T-helper 17 cell (primary cell): ENCODE measurements around the gene TXNDC17. TPM values are rescaled to one million over a fixed set of nuclear protein-coding genes. Genes with fewer than 3 reads are reported as not detected.
"Not testable (repeated sequence)": the region's sequence is repeated elsewhere in the genome, so short reads cannot be mapped to it uniquely, and the experiment has no call there.

Experiments
- ATAC-seq: fragments of 150-1000 bp; cut with Tn5 transposase; 2 replicates; pipeline ENCODE4 v1.10.0; 2021; ENCODE audit warnings: mild to moderate bottlenecking, moderate library complexity
- DNase-seq, 3 donors: peaks; one replicate each; pipeline versions ENCODE4 v3.0.0 to v3.0.0-alpha.2; 2020 to 2021
- H3K9me3 ChIP-seq: one replicate; pipeline ENCODE4 v1.7.0; 2013; ENCODE audit warnings: low read length, mild to moderate bottlenecking; ENCODE audit not compliant: control insufficient read depth, poor library complexity, severe bottlenecking
- H3K27ac Mint-ChIP-seq: one replicate; pipeline ENCODE4 v1.8.0; 2022; ENCODE audit warnings: mild to moderate bottlenecking, moderate library complexity, mixed read lengths
- H3K27me3 Mint-ChIP-seq: one replicate; pipeline ENCODE4 v1.8.0; 2022; ENCODE audit warnings: mixed read lengths
- H3K36me3 Mint-ChIP-seq: one replicate; pipeline ENCODE4 v1.8.0; 2022; ENCODE audit warnings: low read depth, mixed read lengths
- H3K4me1 Mint-ChIP-seq: one replicate; pipeline ENCODE4 v1.8.0; 2022; ENCODE audit warnings: mild to moderate bottlenecking, mixed read lengths
- H3K4me3 Mint-ChIP-seq: one replicate; pipeline ENCODE4 v1.8.0; 2022; ENCODE audit warnings: mild to moderate bottlenecking, moderate library complexity, mixed read lengths
- total RNA-seq, 4 donors: library from RNA in 2 of 4; stranded (reverse) in 2 of 4; gene quantifications; one replicate each; pipeline ENCODE4 v1.2.3 and lab custom pipeline; 2022 to 2026

TXNDC17 gene
- total RNA-seq, 2 donors from 2014 or later, result 10.8 to 16.9 TPM

DNA sequence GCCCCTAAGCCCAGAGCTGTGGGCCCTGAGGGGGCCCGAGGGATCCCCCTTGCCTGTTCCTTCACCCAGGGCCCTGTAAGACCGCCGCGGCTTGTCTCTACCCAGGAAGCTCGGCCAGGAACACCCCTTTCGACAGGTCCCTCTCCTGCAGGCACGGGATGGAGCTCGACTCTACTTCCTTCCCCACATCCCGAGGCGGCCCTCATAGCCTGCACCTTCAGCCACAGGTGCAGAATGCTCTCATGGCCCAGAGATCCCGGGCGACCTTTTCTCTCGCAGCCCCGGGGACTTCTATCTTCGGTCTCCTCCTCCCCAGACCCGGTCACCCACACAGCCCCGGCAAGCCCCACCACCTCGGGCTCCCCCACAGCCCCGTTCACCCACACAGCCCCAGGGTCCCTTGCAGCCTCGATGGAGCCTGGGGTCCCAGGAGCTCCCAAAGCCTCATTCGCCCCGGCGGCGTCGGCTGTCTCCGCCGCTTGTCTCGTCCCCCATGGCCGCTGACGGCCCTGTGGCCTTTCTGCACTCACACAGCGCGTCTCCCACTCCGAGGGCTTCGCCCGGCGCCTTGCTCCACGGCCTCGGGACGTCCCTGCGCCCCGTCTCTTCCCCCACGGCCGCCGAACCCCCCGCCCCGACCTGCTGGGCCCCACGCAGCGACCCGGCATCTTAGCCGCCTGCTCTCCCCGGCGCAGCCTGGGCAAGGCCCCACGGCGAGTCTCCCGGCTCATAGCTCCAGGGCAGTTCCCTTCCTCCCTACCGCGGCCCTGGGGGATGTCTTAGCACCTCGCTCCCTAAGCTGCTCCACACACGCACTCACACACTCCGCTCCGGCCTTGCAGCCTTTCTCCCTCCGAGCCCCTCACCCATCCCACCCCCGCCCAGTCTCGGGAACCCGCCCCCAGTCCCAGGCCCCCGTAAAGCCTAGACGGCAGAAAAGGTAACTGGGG is 999 bp upstream of the TXNDC17 start:
- ATAC-seq (peak; percentile 41), DNase-seq (no peak)
- no peaks in the 10 kb centered on the region for H3K27me3 Mint-ChIP-seq
- H3K4me3 Mint-ChIP-seq, result peak overlapping the region; percentile 94
- no peaks in the 10 kb centered on the region for H3K36me3 Mint-ChIP-seq
- peak overlapping the region; percentile 95 for H3K27ac Mint-ChIP-seq
- peaks cover 47% of the 10 kb centered on the region for H3K4me1 Mint-ChIP-seq
- H3K9me3 ChIP-seq, result no peaks in the 10 kb centered on the region

GRCh38 chr17:6641247-6641863 is 495 bp downstream of the TXNDC17 start:
- Mint-ChIP-seq H3K36me3 (no peaks in the 10 kb centered on the region), H3K27me3 (no peaks in the 10 kb centered on the region), H3K4me3 (peak overlapping the region; percentile 94), H3K4me1 (peaks cover 49% of the 10 kb centered on the region), H3K27ac (peak overlapping the region; percentile 95)
- DNase-seq (no peak), ATAC-seq (peak; percentile 8)
- H3K9me3 ChIP-seq, result no peaks in the 10 kb centered on the region

DNA sequence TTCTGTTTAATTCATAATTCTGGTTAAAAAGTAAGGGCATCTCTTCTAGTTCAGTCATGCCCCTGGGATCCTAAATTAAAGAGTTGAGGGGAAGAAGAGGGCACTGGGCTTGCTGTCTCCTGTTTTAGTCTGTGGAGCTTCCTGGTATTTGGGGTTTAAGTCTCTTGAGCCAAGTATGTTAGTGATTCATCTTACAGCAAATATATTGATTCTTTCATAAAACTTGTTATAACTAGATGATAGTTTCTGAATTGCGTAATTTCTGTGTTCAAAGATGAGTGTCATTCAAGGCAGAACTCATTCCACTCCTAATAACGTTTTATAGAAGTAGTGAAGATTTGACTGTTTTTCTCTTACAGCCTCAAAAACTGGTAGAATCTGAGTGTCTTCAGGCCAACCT is 1.7 kb downstream of the TXNDC17 start:
- ATAC-seq (no peak), DNase-seq (no peak)
- H3K36me3 Mint-ChIP-seq, result no peaks in the 10 kb centered on the region
- H3K4me1 Mint-ChIP-seq, result peaks cover 42% of the 10 kb centered on the region
- H3K4me3 Mint-ChIP-seq, result peak overlapping the region; percentile 61
- peak overlapping the region; percentile 95 for H3K27ac Mint-ChIP-seq
- H3K9me3 ChIP-seq, result no peaks in the 10 kb centered on the region
- no peaks in the 10 kb centered on the region for H3K27me3 Mint-ChIP-seq

- H3K4me3 Mint-ChIP-seq, result no peak overlapping the region
- peaks cover 42% of the 10 kb centered on the region for H3K4me1 Mint-ChIP-seq
- no peaks in the 10 kb centered on the region for H3K9me3 ChIP-seq
- DNase-seq, result no peak
- H3K36me3 Mint-ChIP-seq, result no peaks in the 10 kb centered on the region
- no peaks in the 10 kb centered on the region for H3K27me3 Mint-ChIP-seq
- H3K27ac Mint-ChIP-seq, result peak overlapping the region; percentile 95
- no peak for ATAC-seq
Observed at GRCh38 chr17:6643451-6644125, 2.7 kb downstream of the TXNDC17 start.

- H3K9me3 ChIP-seq, result no peaks in the 10 kb centered on the region
- ATAC-seq (no peak), DNase-seq (no peak)
- Mint-ChIP-seq H3K4me1 (peaks cover 48% of the 10 kb centered on the region), H3K36me3 (peaks cover 2% of the 10 kb centered on the region), H3K4me3 (peak overlapping the region; percentile 41), H3K27me3 (no peaks in the 10 kb centered on the region), H3K27ac (peak overlapping the region; percentile 72)
Observed at GRCh38 chr17:6648181-6648580, 7.3 kb downstream of the TXNDC17 start.

DNA sequence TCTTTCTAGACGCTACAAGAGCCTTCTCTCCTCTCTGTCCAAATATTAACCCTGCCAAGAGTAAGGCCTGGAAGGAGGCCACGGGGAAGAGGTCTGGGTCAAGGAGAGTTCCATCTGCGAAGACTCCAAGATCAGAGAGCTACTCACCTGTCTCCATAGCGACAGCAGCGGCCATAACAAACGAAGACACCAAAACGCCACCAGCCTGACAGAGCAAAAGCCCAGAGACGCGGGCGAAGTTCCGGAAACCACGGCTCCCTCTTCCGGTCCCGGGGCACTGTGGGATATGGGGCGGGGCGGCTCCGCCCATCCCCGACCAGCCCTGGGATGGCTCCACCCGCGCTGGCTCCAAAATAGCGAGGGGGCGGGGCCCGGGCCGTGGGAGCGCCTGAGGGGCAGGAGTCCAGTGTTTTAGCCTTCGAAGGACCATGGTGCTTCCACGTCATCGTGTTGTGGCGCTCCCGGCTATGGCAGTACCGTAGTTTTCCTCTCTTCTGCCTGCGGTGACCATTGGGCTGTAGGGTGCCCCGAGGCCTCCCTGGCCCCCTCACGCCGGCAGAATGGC is 10.6 kb downstream of the TXNDC17 start, which contains the start of the genes C17orf100 and MED31:
TSS of gene C17orf100 (plus strand) at position 409 of the 565 bp plus-strand sequence. CDS start at position 561, 152 bp downstream.
TSS of gene MED31 (minus strand) at position 252 of the 565 bp plus-strand sequence. CDS start at position 175, 77 bp downstream.
- H3K27ac Mint-ChIP-seq, result peak within 1 kb of the TSS; percentile 99
- peak within 1 kb of the TSS; percentile 94 for H3K4me3 Mint-ChIP-seq
- H3K36me3 Mint-ChIP-seq, result peaks cover 2% of the 10 kb centered on the region
- H3K4me1 Mint-ChIP-seq, result peaks cover 45% of the 10 kb centered on the region
- no peaks in the 10 kb centered on the region for H3K27me3 Mint-ChIP-seq
- H3K9me3 ChIP-seq, result no peaks in the 10 kb centered on the region
- peak; percentile 86 for ATAC-seq
- DNase-seq, result peak; percentile 89 to 92 (median 89)

DNA sequence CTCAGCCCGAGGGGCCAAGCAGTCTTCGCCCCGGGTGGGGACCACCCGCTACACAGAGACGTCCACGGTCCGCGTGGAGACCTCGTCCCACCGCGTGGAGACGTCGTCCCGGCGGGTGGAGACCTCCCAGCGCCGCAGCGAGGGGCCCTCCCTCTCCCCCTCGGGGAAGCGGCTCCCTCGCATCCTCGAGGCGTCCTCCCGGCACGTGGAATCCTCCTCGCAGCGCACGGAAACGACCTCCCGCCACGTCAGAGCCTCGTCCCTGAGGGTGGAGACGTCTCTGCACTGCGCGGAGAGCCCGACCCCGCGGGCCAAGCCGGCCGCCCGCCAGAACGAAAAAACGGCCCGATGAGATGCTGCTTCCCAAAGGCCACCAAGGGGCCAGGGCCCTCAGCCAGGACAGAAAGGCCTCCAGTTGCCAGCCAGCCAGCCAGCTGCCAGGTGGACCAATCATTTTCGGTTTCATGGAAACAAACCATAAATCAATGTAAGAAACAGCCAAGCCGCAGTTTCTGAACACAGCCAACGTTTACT is 11.1 kb downstream of the TXNDC17 start:
- Mint-ChIP-seq H3K4me3 (peak overlapping the region; percentile 73), H3K27me3 (no peaks in the 10 kb centered on the region), H3K36me3 (peaks cover 2% of the 10 kb centered on the region), H3K27ac (peak overlapping the region; percentile 72), H3K4me1 (peaks cover 44% of the 10 kb centered on the region)
- no peak for ATAC-seq
- DNase-seq, result peak in 2 of 3 donors; percentile 27 to 36
- no peaks in the 10 kb centered on the region for H3K9me3 ChIP-seq

DNA sequence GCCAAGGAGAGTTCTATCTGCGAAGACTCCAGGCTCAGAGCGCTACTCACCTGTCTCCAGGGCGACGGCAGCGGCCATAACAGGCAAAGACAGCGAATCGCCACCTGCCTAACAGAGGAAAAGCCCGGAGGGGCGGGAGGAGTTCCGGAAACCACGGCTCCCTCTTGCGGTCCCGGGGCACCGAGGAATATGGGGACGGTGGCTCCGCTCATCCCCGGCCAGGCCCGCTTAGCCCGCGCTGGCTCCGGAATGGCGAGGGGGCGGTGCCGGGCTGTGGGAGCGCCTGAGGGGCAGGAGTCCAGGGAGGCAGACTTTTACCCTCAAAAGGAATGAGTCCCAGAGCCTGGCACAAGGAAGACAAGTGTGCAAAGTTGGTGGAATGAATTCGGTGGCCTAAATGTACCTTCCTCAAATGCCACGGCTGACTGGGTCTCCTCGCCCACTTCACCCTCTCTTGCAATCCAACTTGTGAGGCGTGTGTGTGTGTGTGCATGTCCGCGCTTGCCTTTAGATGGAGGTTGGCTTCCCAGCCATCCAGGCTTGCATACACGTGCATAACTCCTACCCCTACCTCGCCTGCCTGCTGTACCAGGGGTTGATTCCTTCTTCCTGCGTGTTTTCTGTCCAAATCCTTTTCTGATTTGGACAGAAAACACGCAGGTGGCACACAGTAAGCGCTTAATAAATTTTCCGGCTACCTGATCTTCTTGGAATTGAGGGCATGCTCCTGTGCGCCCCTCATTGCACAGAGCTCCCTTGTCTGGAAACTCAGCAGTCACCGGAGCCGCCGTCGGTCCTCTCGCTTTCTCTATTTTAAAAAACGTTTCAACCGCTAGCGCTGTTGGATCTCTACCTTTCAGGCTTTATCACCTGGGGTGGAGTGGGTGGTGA is 14.2 kb downstream of the TXNDC17 start:
- Mint-ChIP-seq H3K4me1 (peaks cover 34% of the 10 kb centered on the region), H3K4me3 (peak overlapping the region; percentile 70), H3K27ac (peak overlapping the region; percentile 14), H3K36me3 (no peaks in the 10 kb centered on the region), H3K27me3 (no peaks in the 10 kb centered on the region)
- H3K9me3 ChIP-seq, result no peaks in the 10 kb centered on the region
- DNase-seq (no peak), ATAC-seq (no peak)

DNA sequence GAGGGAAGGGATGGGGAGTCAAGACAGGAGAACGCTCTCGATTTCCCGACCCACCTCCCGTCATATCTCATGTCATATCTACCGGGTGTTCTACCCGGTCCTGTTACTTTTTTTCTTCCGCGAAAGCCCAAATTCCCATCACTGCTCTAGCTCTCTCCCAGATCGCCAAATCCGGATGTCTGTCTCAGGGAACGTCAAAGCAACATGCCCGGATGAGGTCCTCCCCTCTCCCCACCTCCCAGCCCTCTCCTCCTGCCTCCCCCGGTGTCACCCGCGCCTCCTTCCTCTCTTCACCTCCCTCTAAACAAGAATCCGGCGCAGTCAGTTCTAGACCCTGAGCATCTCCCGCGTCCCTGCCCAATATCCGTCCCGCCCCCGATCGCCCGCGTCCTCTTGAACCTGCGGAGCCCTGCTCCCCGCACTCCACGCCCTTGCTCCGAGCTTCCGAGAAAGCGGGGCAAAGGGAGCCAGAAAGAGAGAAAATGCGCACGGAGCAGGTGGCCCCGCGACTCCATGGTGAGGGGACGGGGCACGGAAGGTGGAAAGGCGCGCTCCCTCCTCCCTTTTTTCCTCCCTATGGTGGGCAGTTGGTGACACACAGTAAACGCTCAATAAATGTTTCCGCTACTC is 15.0 kb downstream of the TXNDC17 start:
- H3K9me3 ChIP-seq, H3K36me3 Mint-ChIP-seq, DNase-seq, H3K27me3 Mint-ChIP-seq, ATAC-seq: not testable (repeated sequence)
- Mint-ChIP-seq H3K4me3 (peak overlapping the region; percentile 82), H3K4me1 (peaks cover 37% of the 10 kb centered on the region), H3K27ac (peak overlapping the region; percentile 14)

DNA sequence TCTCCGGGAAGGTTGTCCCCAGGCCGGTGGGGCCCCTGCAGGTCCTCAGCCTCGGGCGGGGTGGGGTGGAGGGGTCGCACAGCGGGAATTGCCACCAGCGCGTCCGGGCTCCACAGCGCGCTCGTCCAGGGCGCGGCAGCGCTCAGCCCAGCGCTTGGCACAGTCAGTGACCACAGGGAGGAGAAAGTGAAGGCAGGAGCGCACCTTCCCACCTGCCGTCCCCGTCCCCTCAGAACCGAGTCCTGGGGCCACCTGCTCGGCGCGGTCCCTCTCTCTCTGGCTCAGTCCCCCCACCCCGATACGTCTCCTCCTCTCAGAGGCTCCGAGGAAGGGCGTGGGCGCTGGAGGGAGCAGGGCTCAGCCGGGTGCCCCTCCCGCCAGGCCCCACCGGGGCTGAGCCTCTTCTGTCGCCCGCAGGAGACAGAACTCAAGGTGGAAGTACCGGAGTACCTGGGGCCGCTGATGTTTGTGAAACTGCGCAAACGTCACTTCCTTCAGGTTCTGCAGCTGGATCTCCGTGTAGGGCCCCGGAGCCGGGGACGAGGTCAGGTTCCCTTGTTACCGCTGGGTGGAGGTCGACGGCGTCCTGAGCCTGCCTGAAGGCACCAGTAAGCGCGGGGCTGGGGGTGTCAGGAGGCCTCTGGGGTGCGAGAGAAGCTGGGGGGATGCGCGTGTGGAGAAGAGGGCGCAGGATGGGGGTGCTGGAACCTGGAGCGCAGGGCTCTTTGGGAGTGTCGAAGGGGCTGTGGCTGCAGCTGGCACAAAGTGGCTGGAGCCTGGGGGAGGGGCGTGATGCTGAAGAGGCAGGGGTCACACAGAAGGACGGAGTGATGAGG is 16.2 kb downstream of the TXNDC17 start:
- peak in 2 of 3 donors; percentile 42 to 46 for DNase-seq
- peak; percentile 94 for ATAC-seq
- peak overlapping the region; percentile 86 for H3K27ac Mint-ChIP-seq
- not testable (repeated sequence) for H3K36me3 Mint-ChIP-seq, H3K9me3 ChIP-seq, H3K27me3 Mint-ChIP-seq
- H3K4me3 Mint-ChIP-seq, result peak overlapping the region; percentile 94
- peaks cover 39% of the 10 kb centered on the region for H3K4me1 Mint-ChIP-seq
